A549 (cell line): Measurements from ENCODE around the gene CD276. TPM values are rescaled to one million over a fixed set of nuclear protein-coding genes. Genes with fewer than 3 reads are reported as not detected.
A peak's percentile ranks its signal among the peaks of the same experiment; 100 is the strongest.
"Not testable (repeated sequence)": the region's sequence is repeated elsewhere in the genome, so short reads cannot be mapped to it uniquely, and the experiment has no call there.

Experiments used
- ATAC-seq, 2 experiments: fragments of 200-7000 bp in 1 of 2; fragments of >200 bp in 1 of 2; cut with Nextera tagmentation in 1 of 2; cut with Tn5 transposase in 1 of 2; 3 replicates each; pipeline versions ENCODE4 v1.8.0 to v1.9.1; 2018 to 2020; ENCODE audit warnings: mild to moderate bottlenecking in 1 of 2, moderate library complexity in 1 of 2
- CTCF ChIA-PET: fragments of 300-600 bp; sonication (Branson Sonifier 250); formaldehyde crosslinking; extraction: SDS; loops from one replicate; lab custom pipeline; 2021; ENCODE audit warnings: antibody characterized with exemption, inconsistent platforms; lab: Yijun Ruan, JAX
- POLR2A ChIA-PET: fragments of 350-600 bp; formaldehyde crosslinking; extraction: SDS; loops from one replicate; lab custom pipeline; 2021; ENCODE audit warnings: antibody characterized with exemption, inconsistent platforms; lab: Yijun Ruan, JAX
- DNase-seq, 2 experiments: peaks; one replicate each; pipeline versions ENCODE4 v3.0.0 to v3.0.0-alpha.2; 2011 to 2016; ENCODE audit warnings: low read depth in 1 of 2, low spot score in 1 of 2
- FAIRE-seq: peaks from 2 replicates; lab custom pipeline; 2011; peaks lifted over from hg19 to GRCh38; lab: Jason Lieb, UNC
- H3K27ac ChIP-seq, 2 experiments: fragments of >200 bp; sonication (Bioruptor Twin); formaldehyde crosslinking; 3 replicates each; pipeline ENCODE4 v1.5.1; 2016 to 2017
- H3K4me1 ChIP-seq: fragments of >200 bp; sonication (Bioruptor Twin); formaldehyde crosslinking; 3 replicates; pipeline ENCODE4 v1.6.1; 2016
- H3K4me2 ChIP-seq: fragments of >200 bp; sonication (Bioruptor Twin); formaldehyde crosslinking; 3 replicates; pipeline ENCODE4 v1.6.1; 2016
- H3K4me3 ChIP-seq: fragments of >200 bp; sonication (Bioruptor Twin); formaldehyde crosslinking; 3 replicates; pipeline ENCODE4 v1.5.1; 2016
- H3K9me3 ChIP-seq: fragments of >200 bp; sonication (Bioruptor Twin); formaldehyde crosslinking; 3 replicates; pipeline ENCODE4 v1.6.1; 2016
- CBX2 ChIP-seq: fragments of 200-600 bp; sonication (generic); IDR thresholded peaks from 2 replicates; pipeline ENCODE4 v1.6.1; 2016; ENCODE audit warnings: low read depth, mild to moderate bottlenecking, borderline replicate concordance
- CEBPB ChIP-seq, 2 experiments: fragments of >200 bp in 1 of 2; sonication (Bioruptor Twin) in 1 of 2; formaldehyde crosslinking in 1 of 2; IDR thresholded peaks; 2 replicates each; pipeline ENCODE4 v1.6.1; 2012 to 2016
- CHD4 ChIP-seq: fragments of 200-600 bp; sonication (generic); IDR thresholded peaks from 2 replicates; pipeline ENCODE4 v1.6.1; 2016; ENCODE audit warnings: antibody characterized with exemption, mild to moderate bottlenecking, borderline replicate concordance
- ELK1 ChIP-seq: fragments of 150-350 bp; IDR thresholded peaks from 2 replicates; pipeline ENCODE4 v1.6.1; 2014; ENCODE audit warnings: low read depth, mild to moderate bottlenecking, low read length
- FOSL2 ChIP-seq, 2 experiments: fragments of 450-650 bp in 1 of 2; fragments of >200 bp in 1 of 2; sonication (Bioruptor Twin) in 1 of 2; formaldehyde crosslinking; IDR thresholded peaks; 2 replicates each; pipeline versions ENCODE4 v1.5.0 to v1.6.1; 2016 to 2020; ENCODE audit warnings: mild to moderate bottlenecking in 1 of 2, moderate library complexity in 1 of 2
- GATA3 ChIP-seq: IDR thresholded peaks from 2 replicates; pipeline ENCODE4 v1.6.1; 2012; ENCODE audit warnings: borderline replicate concordance
- HES2 ChIP-seq: fragments of >200 bp; sonication (Bioruptor Twin); formaldehyde crosslinking; IDR thresholded peaks from 2 replicates; pipeline ENCODE4 v1.6.1; 2016
- HMGXB4 ChIP-seq: fragments of 250-450 bp; sonication (Bioruptor Pico); IDR thresholded peaks from 2 replicates; pipeline ENCODE4 v1.5.0; 2021; ENCODE audit warnings: mild to moderate bottlenecking, moderate library complexity, borderline replicate concordance
- HOXB13 ChIP-seq: fragments of 250-450 bp; sonication (Bioruptor Pico); IDR thresholded peaks from 2 replicates; pipeline ENCODE4 v1.5.0; 2020; ENCODE audit warnings: low read depth, mild to moderate bottlenecking, moderate library complexity
- MYC ChIP-seq: IDR thresholded peaks from 2 replicates; pipeline ENCODE4 v1.6.1; 2012; ENCODE audit warnings: mild to moderate bottlenecking, inconsistent platforms, low read length, improper control_type of control experiment, borderline replicate concordance
- NFE2L2 ChIP-seq: fragments of 150-350 bp; conservative IDR thresholded peaks from 2 replicates; pipeline ENCODE4 v1.6.1; 2014; ENCODE audit warnings: low read length
- NPAS2 ChIP-seq: fragments of 250-450 bp; sonication (Bioruptor Pico); IDR thresholded peaks from 2 replicates; pipeline ENCODE4 v1.8.0; 2022; ENCODE audit warnings: mild to moderate bottlenecking, moderate library complexity, borderline replicate concordance
- NR3C1 ChIP-seq: fragments of >200 bp; sonication (Bioruptor Twin); formaldehyde crosslinking; IDR thresholded peaks from 3 replicates; pipeline ENCODE4 v1.6.1; 2017
- POLR2AphosphoS2 ChIP-seq: conservative IDR thresholded peaks from 2 replicates; pipeline ENCODE4 v1.6.1; 2012; ENCODE audit warnings: low read length, improper control_type of control experiment, inconsistent platforms
- RCOR1 ChIP-seq: fragments of 150-350 bp; IDR thresholded peaks from 2 replicates; pipeline ENCODE4 v1.6.1; 2014; ENCODE audit warnings: antibody characterized with exemption, low read length, low read depth
- RFX5 ChIP-seq: fragments of 450-650 bp; IDR thresholded peaks from 2 replicates; pipeline ENCODE4 v1.7.1; 2014; ENCODE audit warnings: antibody characterized with exemption, mild to moderate bottlenecking, moderate library complexity
- TP53 ChIP-seq: fragments of 250-450 bp; sonication (Bioruptor Pico); IDR thresholded peaks from 2 replicates; pipeline ENCODE4 v1.5.0; 2021; ENCODE audit warnings: mild to moderate bottlenecking, moderate library complexity
- WGBS: methylation state at CpG from one replicate; pipeline ENCODE4 v1.1.6; 2017; ENCODE audit errors: missing lambda C conversion rate; 5-methylcytosine and 5-hydroxymethylcytosine counted together
- polyA plus RNA-seq, 4 experiments: library from polyadenylated mRNA; depleted of rRNA in 3 of 4; stranded (reverse); fragments of >200 nt; fragmentation: RNase III in 1 of 4; extraction: RNeasy Plus Mini Kit Qiagen cat#74134 plus additional on column Dnase treatment in 1 of 4; gene quantifications; 2 replicates in 3 of 4; 3 replicates in 1 of 4; pipeline ENCODE4 v1.2.3, GENCODE V29; 2011 to 2017
- TF ChIP-seq, protein P1 (sequence below): fragments of 450-650 bp; IDR thresholded peaks from 2 replicates; pipeline ENCODE4 v1.6.1; 2014; ENCODE audit warnings: antibody characterized with exemption
- TF ChIP-seq, protein P2 (sequence below): fragments of 250-450 bp; sonication (Bioruptor Pico); IDR thresholded peaks from 2 replicates; pipeline ENCODE4 v1.5.0; 2020; ENCODE audit warnings: low read depth, mild to moderate bottlenecking, moderate library complexity

Gene CD276
- polyA plus RNA-seq, 2 of the 4 experiments (the other 2 are of a cell fraction): 24.8 to 31.0 TPM

DNA sequence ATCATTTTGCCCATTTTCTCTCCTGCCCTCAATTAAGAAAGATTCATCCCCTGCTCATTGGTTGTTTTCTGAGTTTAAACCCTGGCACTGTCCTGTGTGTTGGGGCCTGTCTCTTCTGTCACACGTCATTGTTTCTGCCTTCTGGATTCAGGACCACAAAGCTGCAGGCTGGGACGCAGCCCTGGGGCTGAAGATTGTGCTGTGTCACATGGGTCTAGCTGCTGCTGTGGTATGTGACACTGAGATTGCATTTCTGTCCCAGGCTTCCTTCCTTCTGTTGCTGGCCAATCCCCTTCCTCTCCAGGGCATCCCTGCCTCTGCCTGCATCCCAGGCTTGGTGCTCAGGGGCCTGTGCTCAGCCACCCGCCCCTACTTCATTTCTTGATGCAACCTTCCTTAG lies 40.0 kb downstream of the CD276 start (continued):
- TF ChIP-seq POLR2AphosphoS2 (no peak), CEBPB (IDR thresholded peaks at IDR 0.05) (no peak)

DNA sequence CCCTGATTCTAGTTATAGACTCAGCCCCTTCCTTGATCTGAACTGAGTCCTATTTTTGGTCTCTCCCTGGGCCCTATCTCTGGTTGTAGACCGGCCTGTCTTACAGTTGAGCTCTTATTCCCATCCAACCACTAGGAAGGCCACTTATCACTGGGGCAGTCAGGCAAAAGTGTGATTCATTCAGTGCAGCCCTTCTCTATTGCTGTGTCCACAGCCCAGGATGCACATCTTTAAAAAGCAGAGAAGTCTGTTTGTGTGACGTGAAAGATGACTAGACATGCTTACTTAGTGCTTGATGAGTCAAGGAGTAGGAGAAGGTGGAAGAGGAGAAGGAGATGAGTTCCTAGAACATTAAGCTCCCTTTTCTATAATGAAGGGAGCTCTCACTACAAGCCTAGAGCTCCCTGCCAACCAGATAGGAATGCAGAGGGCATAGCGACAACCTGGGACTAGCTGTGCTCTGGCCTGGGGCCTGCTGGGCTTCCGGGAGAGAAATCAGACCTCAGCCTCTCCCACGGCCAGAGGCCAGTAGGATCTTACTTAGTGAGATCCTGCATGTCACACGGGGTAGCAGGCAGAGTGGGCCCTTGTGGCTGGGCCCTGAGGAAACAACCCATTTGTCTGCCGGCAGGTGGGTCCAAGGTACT lies 43.3 kb downstream of the CD276 start:
- CTCF ChIA-PET: interaction anchor here (0.8 to 3.5 kb wide), 5 partner anchors 9 to 93 kb away, joined by 3 to 18 read pairs (median 3); no protein-coding TSS in a partner anchor
- ATAC-seq (peak; percentile 72 to 89), DNase-seq (peak; percentile 11 to 58), FAIRE-seq (no peak)
- POLR2A ChIA-PET: no interaction called here
- Histone ChIP-seq H3K9me3 (no peaks in the 10 kb centered on the region), H3K4me3 (no peak overlapping the region), H3K4me1 (no peaks in the 10 kb centered on the region; the same call in 2 of the 3 replicates), H3K27ac (no peak overlapping the region; a peak in 1 of 6 replicates), H3K4me2 (no peak overlapping the region; the same call in 2 of the 3 replicates)
- 67% methylated on average over 7 of the region's 7 CpGs for WGBS
- no peak for TF ChIP-seq MYC
- no peak for TF ChIP-seq FOSL2 (IDR thresholded peaks at IDR 0.05)
- TF ChIP-seq FOSL2 (CRISPR knock-in tag; IDR thresholded peaks at IDR 0.05): 0 out of 2 replicates have a peak, but pooled peaks have one; percentile 18

DNA sequence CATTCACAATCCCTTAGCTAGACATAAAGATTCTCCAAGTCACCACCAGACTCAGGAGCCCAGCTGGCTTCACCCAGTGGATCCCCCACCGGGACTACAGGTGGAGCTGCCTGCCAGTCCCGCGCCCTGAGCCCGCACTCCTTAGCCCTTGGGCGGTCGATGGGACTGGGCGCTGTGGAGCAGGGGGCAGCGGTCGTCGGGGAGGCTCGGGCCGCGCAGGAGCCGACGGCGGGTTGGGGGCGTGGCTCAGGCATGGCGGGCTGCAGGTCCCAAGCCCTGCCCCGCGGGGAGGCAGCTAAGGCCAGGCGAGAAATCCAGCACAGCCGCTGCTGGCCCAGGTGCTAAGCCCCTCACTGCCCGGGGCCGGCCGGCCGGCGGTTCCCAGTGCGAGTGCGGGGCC lies 47.9 kb downstream of the CD276 start:
- WGBS: 96% methylated on average over 4 of the region's 29 CpGs
- ATAC-seq, DNase-seq, POLR2A ChIA-PET, H3K4me1 ChIP-seq, H3K27ac ChIP-seq, H3K4me2 ChIP-seq, H3K4me3 ChIP-seq, H3K9me3 ChIP-seq, FAIRE-seq: not testable (repeated sequence)
- CTCF ChIA-PET: interaction anchor here (1.2 kb wide), 1 partner anchor 96 kb away, joined by 3 read pairs; no protein-coding TSS in a partner anchor

- H3K4me3 ChIP-seq: no peak overlapping the region
- no CpG with 5 or more reads among the region's 3 CpGs for WGBS
- POLR2A ChIA-PET: no interaction called here
- no peak overlapping the region for H3K4me2 ChIP-seq
- H3K27ac ChIP-seq: no peak overlapping the region
- ATAC-seq (no peak), FAIRE-seq (no peak)
- TF ChIP-seq NR3C1 (no peak), GATA3 (no peak), NFE2L2 (no peak), FOSL2 (IDR thresholded peaks at IDR 0.05) (no peak), FOSL2 (CRISPR knock-in tag; IDR thresholded peaks at IDR 0.05) (no peak), ELK1 (no peak), HOXB13 (CRISPR knock-in tag) (no peak), HES2 (no peak), RFX5 (no peak), HMGXB4 (CRISPR knock-in tag) (no peak)
- TF ChIP-seq, all 56 proteins: peak for 0
- CTCF ChIA-PET: no interaction called here
- DNase-seq: no peak
- Histone ChIP-seq H3K4me1 (no peaks in the 10 kb centered on the region; the same call in 2 of the 3 replicates), H3K9me3 (no peaks in the 10 kb centered on the region)
These were observed 48.7 kb downstream of the CD276 start for GRCh38 chr15:73732930-73733329.

DNA sequence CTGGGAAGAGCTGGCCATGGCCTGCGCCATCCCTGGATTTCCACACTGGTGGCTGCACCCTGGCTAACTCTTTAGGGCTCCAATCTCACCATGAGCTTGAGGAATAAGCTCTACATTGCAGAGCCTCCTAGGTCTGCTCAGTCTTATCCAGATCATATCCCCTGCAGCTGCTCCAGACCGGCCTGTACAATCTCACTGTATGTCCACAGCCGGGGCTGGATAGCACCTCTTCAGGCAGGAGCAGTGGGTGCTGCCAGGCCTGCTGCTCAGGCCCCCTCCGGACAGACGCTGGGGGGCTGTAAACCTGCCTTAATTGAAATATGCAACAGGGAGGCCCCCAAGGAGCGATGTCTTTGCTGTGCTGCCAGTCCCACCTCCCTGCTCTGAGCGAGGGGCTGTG lies 53.4 kb downstream of the CD276 start:
- H3K9me3 ChIP-seq: no peaks in the 10 kb centered on the region
- H3K4me1 ChIP-seq: peaks cover under 1% of the 10 kb centered on the region; the same call in 2 of the 3 replicates
- DNase-seq (no peak), ATAC-seq (no peak; a peak in 1 of 6 replicates), FAIRE-seq (no peak)
- no peak overlapping the region for H3K4me2 ChIP-seq
- 86% methylated on average over 3 of the region's 7 CpGs for WGBS
- no peak overlapping the region for H3K4me3 ChIP-seq
- POLR2A ChIA-PET: no interaction called here
- CTCF ChIA-PET: interaction anchor here (0.8 kb wide), 1 partner anchor 60 kb away, joined by 3 read pairs; no protein-coding TSS in a partner anchor
- H3K27ac ChIP-seq: no peak overlapping the region
- TF ChIP-seq RCOR1 (no peak), ELK1 (no peak), CBX2 (no peak), TP53 (CRISPR knock-in tag) (no peak), NPAS2 (no peak), CHD4 (no peak)
- TF ChIP-seq, protein P1, sequence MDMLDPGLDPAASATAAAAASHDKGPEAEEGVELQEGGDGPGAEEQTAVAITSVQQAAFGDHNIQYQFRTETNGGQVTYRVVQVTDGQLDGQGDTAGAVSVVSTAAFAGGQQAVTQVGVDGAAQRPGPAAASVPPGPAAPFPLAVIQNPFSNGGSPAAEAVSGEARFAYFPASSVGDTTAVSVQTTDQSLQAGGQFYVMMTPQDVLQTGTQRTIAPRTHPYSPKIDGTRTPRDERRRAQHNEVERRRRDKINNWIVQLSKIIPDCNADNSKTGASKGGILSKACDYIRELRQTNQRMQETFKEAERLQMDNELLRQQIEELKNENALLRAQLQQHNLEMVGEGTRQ: no peak
- TF ChIP-seq, protein P2, sequence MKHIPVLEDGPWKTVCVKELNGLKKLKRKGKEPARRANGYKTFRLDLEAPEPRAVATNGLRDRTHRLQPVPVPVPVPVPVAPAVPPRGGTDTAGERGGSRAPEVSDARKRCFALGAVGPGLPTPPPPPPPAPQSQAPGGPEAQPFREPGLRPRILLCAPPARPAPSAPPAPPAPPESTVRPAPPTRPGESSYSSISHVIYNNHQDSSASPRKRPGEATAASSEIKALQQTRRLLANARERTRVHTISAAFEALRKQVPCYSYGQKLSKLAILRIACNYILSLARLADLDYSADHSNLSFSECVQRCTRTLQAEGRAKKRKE (CRISPR knock-in tag): no peak
